ENCODE measurements around the gene SWAP70.
"Not testable (repeated sequence)": the region's sequence is repeated elsewhere in the genome, so short reads cannot be mapped to it uniquely, and the experiment has no call there.

SWAP70 gene

GRCh38 chr11:9693801-9694553 is 30.1 kb downstream of the SWAP70 start:
- DNase-seq, result no peak

- not testable (repeated sequence) for DNase-seq
Observed at GRCh38 chr11:9695228-9695627, 31.4 kb downstream of the SWAP70 start.

- no peak for DNase-seq
Observed at GRCh38 chr11:9697766-9698165, 33.9 kb downstream of the SWAP70 start.

- DNase-seq, result no peak
Observed at GRCh38 chr11:9700105-9700801, 36.4 kb downstream of the SWAP70 start.

GRCh38 chr11:9701799-9702198 is 37.9 kb downstream of the SWAP70 start:
- DNase-seq, result no peak

- DNase-seq, result no peak
Observed at GRCh38 chr11:9703280-9703679, 39.4 kb downstream of the SWAP70 start.

- DNase-seq, result no peak
Observed at GRCh38 chr11:9704037-9704436, 40.2 kb downstream of the SWAP70 start.

- DNase-seq, result no peak
Observed at GRCh38 chr11:9704620-9705019, 40.7 kb downstream of the SWAP70 start.

GRCh38 chr11:9705361-9705760 is 41.5 kb downstream of the SWAP70 start:
- not testable (repeated sequence) for DNase-seq

GRCh38 chr11:9708544-9708943 is 44.7 kb downstream of the SWAP70 start:
- DNase-seq, result no peak

GRCh38 chr11:9710223-9710622 is 46.3 kb downstream of the SWAP70 start:
- no peak for DNase-seq

- DNase-seq, result no peak
Observed at GRCh38 chr11:9710852-9711251, 47.0 kb downstream of the SWAP70 start.

- DNase-seq, result no peak
Observed at GRCh38 chr11:9711454-9712307, 47.8 kb downstream of the SWAP70 start.

- no peak for DNase-seq
Observed at GRCh38 chr11:9714272-9714940, 50.5 kb downstream of the SWAP70 start.

GRCh38 chr11:9716275-9717039 is 52.6 kb downstream of the SWAP70 start:
- no peak for DNase-seq

GRCh38 chr11:9717040-9717357 is 53.1 kb downstream of the SWAP70 start:
- DNase-seq, result no peak

GRCh38 chr11:9717719-9718118 is 53.8 kb downstream of the SWAP70 start:
- DNase-seq, result no peak

- DNase-seq, result no peak
Observed at GRCh38 chr11:9718147-9718546, 54.3 kb downstream of the SWAP70 start.

- DNase-seq, result no peak
Observed at GRCh38 chr11:9719566-9720289, 55.9 kb downstream of the SWAP70 start.

GRCh38 chr11:9720290-9720630 is 56.4 kb downstream of the SWAP70 start:
- DNase-seq, result no peak

- DNase-seq, result no peak
Observed at GRCh38 chr11:9722023-9722422, 58.1 kb downstream of the SWAP70 start.

GRCh38 chr11:9722893-9723292 is 59.0 kb downstream of the SWAP70 start:
- DNase-seq, result no peak

Measured in stimulated activated CD4-positive, alpha-beta T cell treated with anti-CD3 and anti-CD28 coated beads, Interleukin-4, amount 100 ng/mL, for 1 hour (primary cell).